ENCODE data around the gene SLC11A2. TPM values are rescaled to one million over a fixed set of nuclear protein-coding genes. Genes with fewer than 3 reads are reported as not detected.
A peak's percentile ranks its signal among the peaks of the same experiment; 100 is the strongest.
"Not testable (repeated sequence)": the region's sequence is repeated elsewhere in the genome, so short reads cannot be mapped to it uniquely, and the experiment has no call there.

Gene SLC11A2
- total RNA-seq, 3 donors from 2014 or later (not counting 1 experiment from before 2014, with no cell fraction given): 34.3 to 54.3 (median 42.7) TPM

GRCh38 chr12:50960130-50960529 is 66.1 kb downstream of the SLC11A2 start:
- Histone ChIP-seq H3K27ac (ENCODE audit: low read length) (no peak overlapping the region), H3K4me3 (ENCODE audit: low read length) (no peak overlapping the region), H3K36me3 (ENCODE audit: control insufficient read depth, insufficient read depth, low read length) (no peaks in the 10 kb centered on the region), H3K4me1 (ENCODE audit: control insufficient read depth, insufficient read depth, low read length) (no peaks in the 10 kb centered on the region), H3K9me3 (ENCODE audit: control insufficient read depth, insufficient read depth, low read length) (no peaks in the 10 kb centered on the region), H3K27me3 (ENCODE audit: control insufficient read depth, insufficient read depth, low read length) (no peaks in the 10 kb centered on the region)
- Mint-ChIP-seq H3K27me3 (ENCODE audit: low read depth in 2 of 2) (no peaks in the 10 kb centered on the region), H3K9me3 (no peaks in the 10 kb centered on the region), H3K4me3 (no peak overlapping the region), H3K27ac (peak overlapping the region; percentile 21 to 59), H3K36me3 (no peaks in the 10 kb centered on the region), H3K4me1 (peaks cover 12 to 14% of the 10 kb centered on the region in 2 donors)
- DNase-seq (no peak), ATAC-seq (peak in 2 of 3 donors; percentile 31 to 66)
- intact Hi-C loops (cut with micrococcal nuclease): no loop called here
- no peak for TF ChIP-seq CTCF (IDR thresholded peaks at IDR 0.05)

DNA sequence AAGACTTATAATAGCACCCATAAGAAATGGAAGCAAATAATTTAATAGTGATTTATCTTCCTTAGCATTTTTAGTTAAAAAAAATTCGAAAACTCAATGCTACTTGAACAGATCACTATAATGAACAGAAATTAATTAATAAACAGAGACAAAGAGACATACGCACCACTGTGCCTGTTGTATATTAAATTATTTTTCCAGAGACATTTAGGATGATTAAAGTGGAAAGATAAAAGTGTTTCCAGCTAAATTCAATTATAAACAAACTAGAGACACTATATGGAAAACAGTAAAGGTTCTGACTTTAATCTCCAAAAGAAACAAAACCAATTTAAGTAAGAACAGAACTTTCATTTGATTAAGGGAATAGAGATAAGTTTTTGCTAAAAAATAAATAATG is 70.5 kb downstream of the SLC11A2 start:
- no peaks in the 10 kb centered on the region for H3K27me3 Mint-ChIP-seq (ENCODE audit: low read depth in 2 of 2)
- Histone ChIP-seq H3K27me3 (ENCODE audit: control insufficient read depth, insufficient read depth, low read length) (no peaks in the 10 kb centered on the region), H3K9me3 (ENCODE audit: control insufficient read depth, insufficient read depth, low read length) (no peaks in the 10 kb centered on the region), H3K4me3 (ENCODE audit: low read length) (no peak overlapping the region), H3K27ac (ENCODE audit: low read length) (no peak overlapping the region), H3K4me1 (ENCODE audit: control insufficient read depth, insufficient read depth, low read length) (no peaks in the 10 kb centered on the region), H3K36me3 (ENCODE audit: control insufficient read depth, insufficient read depth, low read length) (no peaks in the 10 kb centered on the region)
- no peak overlapping the region for H3K27ac Mint-ChIP-seq
- ATAC-seq (no peak), DNase-seq (no peak)
- no peak overlapping the region for H3K4me3 Mint-ChIP-seq
- intact Hi-C loops (cut with micrococcal nuclease): no loop called here
- H3K36me3 Mint-ChIP-seq: no peaks in the 10 kb centered on the region
- no peaks in the 10 kb centered on the region for H3K9me3 Mint-ChIP-seq
- no CpG with 5 or more reads among the region's 2 CpGs for whole genome bisulfite sequencing (ENCODE audit: insufficient coverage)
- TF ChIP-seq CTCF (IDR thresholded peaks at IDR 0.05): no peak
- peaks cover 9 to 11% of the 10 kb centered on the region in 2 donors for H3K4me1 Mint-ChIP-seq

DNA sequence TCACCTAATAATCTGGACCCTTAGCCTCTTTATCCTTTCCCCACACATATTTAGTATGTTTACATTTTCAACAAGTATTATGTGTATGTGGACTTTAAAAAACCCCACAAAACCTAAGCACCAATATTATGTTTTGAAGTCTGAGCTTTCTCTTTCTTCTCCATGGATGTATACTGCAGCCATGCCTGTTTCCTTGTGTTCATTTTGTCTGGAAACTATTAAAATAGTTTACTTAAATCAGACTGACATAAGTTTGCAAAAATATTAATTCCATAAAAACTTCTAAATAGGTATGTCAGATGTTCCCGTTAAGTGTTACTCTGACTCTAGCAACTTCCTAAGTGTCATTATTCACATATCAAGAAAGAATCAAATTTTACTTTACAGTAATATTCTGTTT is 70.9 kb downstream of the SLC11A2 start:
- no peak overlapping the region for H3K27ac ChIP-seq (ENCODE audit: low read length)
- H3K27me3 Mint-ChIP-seq (ENCODE audit: low read depth in 2 of 2): no peaks in the 10 kb centered on the region
- H3K9me3 Mint-ChIP-seq: no peaks in the 10 kb centered on the region
- H3K4me3 ChIP-seq (ENCODE audit: low read length): no peak overlapping the region
- TF ChIP-seq CTCF (IDR thresholded peaks at IDR 0.05): no peak
- no peaks in the 10 kb centered on the region for H3K9me3 ChIP-seq (ENCODE audit: control insufficient read depth, insufficient read depth, low read length)
- no peaks in the 10 kb centered on the region for H3K4me1 ChIP-seq (ENCODE audit: control insufficient read depth, insufficient read depth, low read length)
- no peaks in the 10 kb centered on the region for H3K27me3 ChIP-seq (ENCODE audit: control insufficient read depth, insufficient read depth, low read length)
- H3K4me3 Mint-ChIP-seq: no peak overlapping the region
- DNase-seq (no peak), ATAC-seq (no peak)
- no peaks in the 10 kb centered on the region for H3K36me3 ChIP-seq (ENCODE audit: control insufficient read depth, insufficient read depth, low read length)
- intact Hi-C loops (cut with micrococcal nuclease): no loop called here
- H3K36me3 Mint-ChIP-seq: no peaks in the 10 kb centered on the region
- H3K27ac Mint-ChIP-seq: no peak overlapping the region
- WGBS (ENCODE audit: insufficient coverage): no CpG with 5 or more reads among the region's 1 CpG
- H3K4me1 Mint-ChIP-seq: peaks cover 5 to 7% of the 10 kb centered on the region in 2 donors

DNA sequence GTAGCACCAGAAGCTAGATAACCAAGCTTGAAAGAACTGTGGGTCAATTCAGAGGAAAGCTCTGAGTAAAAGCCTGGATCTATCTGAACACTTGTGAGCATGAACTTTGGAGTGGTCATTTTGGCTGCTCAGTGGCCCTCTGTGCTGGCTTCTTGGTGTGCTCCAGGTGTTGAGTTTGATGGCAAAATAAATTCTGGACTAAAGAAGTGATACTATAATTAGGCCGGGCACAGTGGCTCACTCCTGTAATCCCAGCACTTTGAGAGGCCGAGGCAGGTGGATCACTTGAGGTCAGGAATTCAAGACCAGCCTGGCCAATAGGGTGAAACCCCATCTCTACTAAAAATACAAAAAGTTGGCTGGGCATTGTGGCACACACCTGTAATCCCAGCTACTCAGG is 71.4 kb downstream of the SLC11A2 start:
- ATAC-seq; H3K9me3 ChIP-seq (ENCODE audit: control insufficient read depth, insufficient read depth, low read length); H3K4me1 ChIP-seq (ENCODE audit: control insufficient read depth, insufficient read depth, low read length); H3K36me3 Mint-ChIP-seq; H3K9me3 Mint-ChIP-seq; H3K4me1 Mint-ChIP-seq; intact Hi-C loops (cut with micrococcal nuclease); H3K27me3 ChIP-seq (ENCODE audit: control insufficient read depth, insufficient read depth, low read length); H3K36me3 ChIP-seq (ENCODE audit: control insufficient read depth, insufficient read depth, low read length); H3K27ac ChIP-seq (ENCODE audit: low read length); H3K4me3 ChIP-seq (ENCODE audit: low read length); H3K27ac Mint-ChIP-seq; DNase-seq; H3K4me3 Mint-ChIP-seq; H3K27me3 Mint-ChIP-seq (ENCODE audit: low read depth in 2 of 2): not testable (repeated sequence)
- 97% methylated on average over 2 of the region's 2 CpGs for WGBS (ENCODE audit: insufficient coverage)
